Amniotic stem cell (primary cell): ENCODE data around the gene CHAC1.
"Not testable (repeated sequence)": the region's sequence is repeated elsewhere in the genome, so short reads cannot be mapped to it uniquely, and the experiment has no call there.

Experiments
- DNase-seq: peaks from one replicate; lab custom pipeline; 2025; lab: John Stamatoyannopoulos, UW

Gene CHAC1

GRCh38 chr15:40938536-40938870 is 14.8 kb upstream of the CHAC1 start:
- no peak for DNase-seq

- no peak for DNase-seq
These were observed 12.9 kb upstream of the CHAC1 start for GRCh38 chr15:40940296-40940801.

GRCh38 chr15:40941068-40941527 is 12.2 kb upstream of the CHAC1 start:
- no peak for DNase-seq

DNA sequence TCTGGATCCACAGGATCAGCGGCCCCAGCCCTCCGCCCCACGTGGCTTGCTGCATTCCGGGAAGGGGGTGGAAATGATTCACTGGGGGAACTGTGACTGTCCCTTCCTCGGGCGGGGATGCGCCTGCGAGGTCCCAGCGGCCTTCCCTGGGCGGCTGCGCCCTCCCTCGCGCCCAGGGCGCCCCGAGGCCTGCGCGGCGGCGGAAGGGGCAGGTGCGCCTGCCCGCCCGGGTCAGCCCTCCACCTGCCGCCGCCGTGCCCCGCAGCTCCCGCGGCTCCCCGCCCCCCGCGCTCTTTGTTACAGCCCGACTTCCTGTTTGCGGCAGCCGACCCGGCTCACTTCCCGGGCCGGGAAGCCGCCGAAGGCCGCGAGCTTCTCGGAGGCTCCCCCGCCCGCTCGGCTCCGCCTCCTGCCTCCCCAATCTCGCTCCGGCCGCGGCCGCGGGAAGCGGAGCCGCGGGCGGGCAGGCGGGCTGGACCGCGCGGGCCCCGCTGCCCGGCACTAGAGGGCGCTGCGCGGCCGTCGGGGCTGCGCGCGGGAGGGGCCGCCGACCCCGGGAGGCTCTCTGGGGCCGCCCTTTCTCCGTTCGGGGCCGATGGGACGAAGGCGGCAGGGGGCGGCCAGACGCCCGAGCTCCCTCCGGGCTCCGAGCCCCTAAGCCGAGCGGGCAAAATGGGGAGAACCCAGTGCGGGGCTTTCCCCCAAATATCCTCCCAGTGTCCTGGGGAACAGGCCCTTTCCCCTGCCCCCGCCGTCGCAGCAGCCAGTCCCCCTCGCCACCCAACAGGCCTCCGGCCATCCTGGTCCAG is 11.5 kb upstream of the CHAC1 start:
- peak; percentile 53 for DNase-seq

DNA sequence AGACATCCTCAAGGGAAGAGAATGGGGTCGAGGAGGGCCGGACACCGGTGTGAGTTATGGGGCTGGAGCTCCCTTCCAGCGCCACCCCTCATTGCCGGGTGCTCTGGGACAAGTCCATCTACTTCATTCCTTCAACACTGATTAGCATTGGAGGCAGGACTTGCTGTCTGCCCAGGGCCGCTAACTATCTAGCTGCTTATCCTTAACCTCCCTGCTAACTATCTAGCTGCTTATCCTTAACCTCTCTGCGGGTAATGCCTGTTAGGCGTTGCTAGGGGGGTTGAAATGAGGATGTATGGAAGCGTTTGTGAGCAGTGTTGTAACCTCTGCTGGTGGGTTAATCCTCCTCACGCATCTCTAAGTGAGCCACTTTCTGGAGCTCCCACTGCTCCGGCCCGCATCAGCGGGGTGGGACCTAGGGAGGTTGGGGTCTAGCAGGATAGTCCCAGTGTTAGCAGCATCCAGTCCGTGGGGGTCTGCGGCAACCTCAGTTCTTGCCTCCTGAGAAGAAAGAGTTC is 10.9 kb upstream of the CHAC1 start:
- DNase-seq, result no peak

- DNase-seq, result no peak
These were observed 10.4 kb upstream of the CHAC1 start for GRCh38 chr15:40942878-40943277.

DNA sequence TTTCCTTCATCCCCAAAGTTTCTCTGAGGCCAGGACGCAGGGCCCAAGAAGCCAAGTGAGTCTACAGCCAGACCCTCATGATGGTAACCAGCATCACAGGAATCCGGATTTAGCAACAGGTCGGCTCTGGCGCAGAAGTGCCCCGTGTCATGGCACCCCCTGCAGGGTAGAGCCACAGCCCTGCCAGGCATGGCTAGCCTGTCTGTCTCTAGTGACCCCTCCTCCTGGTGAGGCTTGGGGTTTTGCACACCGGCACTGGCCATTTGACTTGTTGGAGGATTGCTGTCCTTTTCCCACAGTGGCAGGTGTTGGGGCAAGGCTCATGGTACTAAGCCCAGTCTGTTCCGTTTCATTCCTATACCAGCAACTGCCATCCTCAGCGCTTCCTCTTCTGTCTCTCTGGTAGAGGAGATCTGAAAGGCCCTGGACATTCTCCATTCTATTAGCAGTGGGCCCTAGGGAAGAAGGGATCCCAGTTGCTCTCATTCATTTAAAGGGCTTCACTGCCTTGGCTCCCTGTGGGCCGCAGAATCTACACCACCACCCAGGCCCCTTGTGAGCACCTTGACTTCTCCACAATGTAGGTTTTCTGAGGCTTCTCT is 9.4 kb upstream of the CHAC1 start:
- no peak for DNase-seq

GRCh38 chr15:40944510-40945296 is 8.6 kb upstream of the CHAC1 start:
- no peak for DNase-seq

GRCh38 chr15:40948706-40949473 is 4.4 kb upstream of the CHAC1 start:
- DNase-seq, result no peak

- no peak for DNase-seq
These were observed 3.5 kb upstream of the CHAC1 start for GRCh38 chr15:40949756-40950207.

- no peak for DNase-seq
These were observed 1.5 kb upstream of the CHAC1 start for GRCh38 chr15:40951764-40952163.

DNA sequence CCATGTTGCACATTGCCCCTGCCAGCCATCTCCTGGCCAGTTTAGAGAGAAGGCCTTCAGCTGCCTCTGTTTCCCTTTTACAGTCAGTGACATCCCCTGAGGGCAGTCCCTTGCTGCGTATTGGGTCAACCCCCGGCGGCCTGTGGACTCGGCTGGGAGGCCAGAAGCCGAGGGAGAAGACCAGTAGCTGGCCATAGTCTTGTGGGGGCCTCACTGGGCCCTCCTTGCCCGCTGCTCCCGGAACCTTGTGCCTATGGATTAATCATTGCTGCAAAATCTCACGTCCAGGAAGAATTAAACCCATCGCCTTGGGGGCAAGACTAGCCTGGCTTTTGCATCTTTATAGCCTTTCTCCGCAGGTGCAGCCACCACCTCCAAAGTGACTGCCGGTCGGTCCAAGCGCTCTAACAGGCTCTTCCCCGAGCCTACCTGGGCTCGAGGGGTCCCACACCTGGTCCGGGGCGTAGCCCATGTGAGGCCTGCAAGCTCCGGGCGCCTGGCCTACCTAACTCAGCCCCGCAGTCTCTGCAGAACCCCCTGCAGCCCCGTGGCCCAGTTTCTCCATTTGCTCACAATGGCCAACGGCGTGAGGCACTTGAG is 870 bp upstream of the CHAC1 start:
- DNase-seq, result no peak

DNA sequence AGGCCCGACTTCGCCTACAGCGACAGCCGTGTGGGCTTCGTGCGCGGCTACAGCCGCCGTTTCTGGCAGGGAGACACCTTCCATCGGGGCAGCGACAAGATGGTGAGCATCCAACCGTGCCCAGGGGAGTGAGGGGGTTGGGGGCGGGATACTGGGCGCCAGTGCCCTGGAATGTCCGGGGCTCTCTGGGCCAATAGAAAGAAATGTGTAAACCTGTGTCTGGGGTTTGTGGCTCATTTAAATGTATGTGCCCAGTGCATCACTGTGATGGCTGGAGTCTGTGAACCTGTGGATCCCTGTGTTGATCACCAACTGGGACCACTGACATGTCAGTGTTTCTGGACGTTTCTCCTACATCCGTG is 423 bp downstream of the CHAC1 start:
- DNase-seq, result no peak

GRCh38 chr15:40954158-40954848 is 1.0 kb downstream of the CHAC1 start:
- not testable (repeated sequence) for DNase-seq

- DNase-seq, result no peak
These were observed 2.1 kb downstream of the CHAC1 start for GRCh38 chr15:40955141-40955903.

GRCh38 chr15:40955930-40956540 is 2.8 kb downstream of the CHAC1 start:
- DNase-seq, result no peak

DNA sequence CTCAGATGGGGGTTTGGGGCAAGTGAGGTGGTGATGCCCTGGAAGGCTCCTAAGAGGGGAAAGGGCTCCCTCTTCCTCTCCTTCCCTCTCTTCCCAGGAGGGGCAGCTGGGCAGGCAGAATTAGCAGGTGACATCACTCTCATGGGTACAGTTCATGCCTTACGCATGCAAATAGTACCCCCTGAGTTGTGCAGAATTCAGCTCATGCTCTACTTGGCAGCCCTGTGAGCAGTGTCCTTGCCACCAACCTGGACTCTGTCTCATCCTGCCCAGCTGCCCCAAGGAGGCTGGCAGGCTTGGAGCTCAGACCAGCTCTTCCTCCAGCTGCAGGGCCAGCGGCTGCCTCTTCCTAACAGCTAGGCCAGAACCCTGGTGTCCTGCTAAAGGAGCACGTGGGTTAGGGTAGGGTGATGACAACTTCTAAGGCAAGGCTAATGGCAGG is 3.3 kb downstream of the CHAC1 start:
- no peak for DNase-seq

DNA sequence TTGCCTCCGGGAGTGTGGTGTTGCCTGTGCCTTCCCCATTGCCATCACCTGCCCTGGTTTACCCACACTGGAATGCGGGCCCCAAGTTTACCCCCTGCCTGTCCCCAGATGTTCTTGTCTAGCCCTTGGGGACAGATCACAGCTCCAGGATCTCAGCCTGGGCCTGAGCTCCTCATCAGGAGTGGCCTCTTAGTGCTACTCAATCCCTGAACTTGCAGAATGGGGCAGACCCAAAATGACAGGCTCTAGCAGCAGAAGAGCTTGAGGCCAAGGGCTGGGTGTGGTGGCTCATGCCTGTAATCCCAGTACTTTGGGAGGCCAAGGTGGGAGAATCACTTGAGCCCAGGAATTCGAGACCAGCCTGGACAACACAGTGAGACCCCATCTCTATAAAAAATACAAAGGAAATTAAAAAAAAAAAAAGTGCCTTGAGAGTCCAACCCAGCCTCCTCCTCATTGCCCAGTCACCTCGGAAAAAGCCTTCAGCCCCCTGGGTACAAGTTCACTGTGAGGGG is 3.8 kb downstream of the CHAC1 start:
- no peak for DNase-seq

- DNase-seq, result no peak
These were observed 4.3 kb downstream of the CHAC1 start for GRCh38 chr15:40957581-40958051.
